HEK293 (cell line): ENCODE results near the gene SSR1.
"Not testable (repeated sequence)": the region's sequence is repeated elsewhere in the genome, so short reads cannot be mapped to it uniquely, and the experiment has no call there.

Experiments
- CTCF ChIA-PET: fragments of 350-600 bp; formaldehyde crosslinking; extraction: SDS; loops from one replicate; lab custom pipeline; 2021; ENCODE audit warnings: antibody characterized with exemption; lab: Yijun Ruan, JAX
- POLR2A ChIA-PET: fragments of 300-600 bp; formaldehyde crosslinking; extraction: SDS; loops from one replicate; lab custom pipeline; 2020; ENCODE audit warnings: antibody characterized with exemption, inconsistent platforms; lab: Yijun Ruan, JAX
- H3K27ac ChIP-seq: fragments of 200-500 bp; sonication (Bioruptor generic); 2 replicates; pipeline ENCODE4 v1.5.1; 2014; ENCODE audit warnings: low read depth, low read length, control low read depth, inconsistent platforms; ENCODE audit errors: extremely low read depth
- H3K36me3 ChIP-seq, 2 experiments: fragments of 200-500 bp in 1 of 2; sonication (Bioruptor generic) in 1 of 2; 1 replicate in 1 of 2; 2 replicates in 1 of 2; pipeline ENCODE4 v1.5.1; 2014 to 2017; ENCODE audit warnings: inconsistent platforms in 2 of 2, low read length in 2 of 2; ENCODE audit not compliant: control insufficient read depth in 2 of 2, insufficient read depth in 1 of 2
- H3K4me1 ChIP-seq: fragments of 200-500 bp; sonication (Bioruptor generic); 2 replicates; pipeline ENCODE4 v1.5.1; 2014; ENCODE audit warnings: mild to moderate bottlenecking, low read length, inconsistent platforms; ENCODE audit not compliant: control insufficient read depth, insufficient read depth
- H3K4me3 ChIP-seq: 2 replicates; pipeline ENCODE4 v1.5.1; 2011; ENCODE audit warnings: low read depth, mild to moderate bottlenecking, control low read depth, low read length, moderate library complexity
- H3K9me3 ChIP-seq: fragments of 200-500 bp; sonication (Bioruptor generic); 2 replicates; pipeline ENCODE4 v1.5.1; 2014; ENCODE audit warnings: low read depth, low read length, inconsistent platforms; ENCODE audit not compliant: control insufficient read depth, insufficient read depth
- EGR2 ChIP-seq: fragments of 450-650 bp; formaldehyde crosslinking; IDR thresholded peaks from 2 replicates; pipeline ENCODE4 v1.5.1; 2016; ENCODE audit warnings: low read depth, missing biosample characterization, missing genetic modification characterization
- GLIS2 ChIP-seq: fragments of 450-650 bp; formaldehyde crosslinking; IDR thresholded peaks from 2 replicates; pipeline ENCODE4 v1.5.1; 2016; ENCODE audit warnings: missing biosample characterization, missing genetic modification characterization
- KLF16 ChIP-seq: fragments of 450-650 bp; formaldehyde crosslinking; IDR thresholded peaks from 2 replicates; pipeline ENCODE4 v1.5.1; 2017; ENCODE audit warnings: missing biosample characterization, missing genetic modification characterization
- PBX3 ChIP-seq: sonication (generic); formaldehyde crosslinking; IDR thresholded peaks from 2 replicates; pipeline ENCODE4 v1.8.1; 2022; ENCODE audit warnings: mild to moderate bottlenecking, moderate library complexity, missing genetic modification reagents
- PRDM10 ChIP-seq: fragments of 450-650 bp; formaldehyde crosslinking; IDR thresholded peaks from 2 replicates; pipeline ENCODE4 v1.5.1; 2016; ENCODE audit warnings: missing biosample characterization, missing genetic modification characterization
- SCRT1 ChIP-seq: fragments of 450-650 bp; formaldehyde crosslinking; IDR thresholded peaks from 2 replicates; pipeline ENCODE4 v1.5.1; 2016; ENCODE audit warnings: missing biosample characterization, missing genetic modification characterization, borderline replicate concordance
- ZBTB20 ChIP-seq: fragments of 450-650 bp; formaldehyde crosslinking; IDR thresholded peaks from 2 replicates; pipeline ENCODE4 v1.5.1; 2016; ENCODE audit warnings: missing biosample characterization, missing genetic modification characterization
- ZNF121 ChIP-seq: fragments of 450-650 bp; formaldehyde crosslinking; IDR thresholded peaks from 2 replicates; pipeline ENCODE4 v1.5.1; 2016; ENCODE audit warnings: missing biosample characterization, missing genetic modification characterization
- ZNF148 ChIP-seq: fragments of 450-650 bp; formaldehyde crosslinking; IDR thresholded peaks from 2 replicates; pipeline ENCODE4 v1.5.0; 2017; ENCODE audit warnings: missing biosample characterization, missing genetic modification characterization, borderline replicate concordance
- ZNF221 ChIP-seq: fragments of 450-650 bp; formaldehyde crosslinking; IDR thresholded peaks from 2 replicates; pipeline ENCODE4 v1.5.1; 2017; ENCODE audit warnings: missing biosample characterization, missing genetic modification characterization, borderline replicate concordance
- ZNF26 ChIP-seq: fragments of 450-650 bp; formaldehyde crosslinking; IDR thresholded peaks from 2 replicates; pipeline ENCODE4 v1.5.1; 2016; ENCODE audit warnings: missing biosample characterization, missing genetic modification characterization
- ZNF292 ChIP-seq: fragments of 450-650 bp; formaldehyde crosslinking; IDR thresholded peaks from 2 replicates; pipeline ENCODE4 v1.5.1; 2016; ENCODE audit warnings: low read depth, missing biosample characterization, missing genetic modification characterization, borderline replicate concordance
- ZNF416 ChIP-seq: fragments of 450-650 bp; formaldehyde crosslinking; IDR thresholded peaks from 2 replicates; pipeline ENCODE4 v1.5.1; 2016; ENCODE audit warnings: missing biosample characterization, missing genetic modification characterization
- ZNF423 ChIP-seq: fragments of 450-650 bp; formaldehyde crosslinking; IDR thresholded peaks from 2 replicates; pipeline ENCODE4 v1.5.1; 2016; ENCODE audit warnings: missing biosample characterization, missing genetic modification characterization
- ZNF513 ChIP-seq: fragments of 450-650 bp; IDR thresholded peaks from 2 replicates; pipeline ENCODE4 v1.5.1; 2018; ENCODE audit warnings: missing biosample characterization, missing genetic modification characterization
- ZNF600 ChIP-seq: fragments of 450-650 bp; formaldehyde crosslinking; IDR thresholded peaks from 2 replicates; pipeline ENCODE4 v1.5.1; 2016; ENCODE audit warnings: missing biosample characterization, missing genetic modification characterization
- ZNF645 ChIP-seq: fragments of 450-650 bp; formaldehyde crosslinking; IDR thresholded peaks from 2 replicates; pipeline ENCODE4; 2016; ENCODE audit warnings: missing biosample characterization, missing genetic modification characterization
- ZNF660 ChIP-seq: fragments of 450-650 bp; IDR thresholded peaks from 2 replicates; pipeline ENCODE4 v1.5.1; 2018; ENCODE audit warnings: missing biosample characterization, mild to moderate bottlenecking, missing genetic modification characterization
- ZNF677 ChIP-seq: fragments of 450-650 bp; IDR thresholded peaks from 2 replicates; pipeline ENCODE4 v1.5.0; 2018; ENCODE audit warnings: missing biosample characterization, mild to moderate bottlenecking, missing genetic modification characterization, moderate library complexity
- ZSCAN5A ChIP-seq: fragments of 450-650 bp; formaldehyde crosslinking; IDR thresholded peaks from 2 replicates; pipeline ENCODE4 v1.5.1; 2016; ENCODE audit warnings: missing biosample characterization, missing genetic modification characterization

SSR1 gene

GRCh38 chr6:7267466-7268091 lies 45.4 kb downstream of the SSR1 start (continued):
- peak; percentile 80 for TF ChIP-seq ZNF660 (tag by site-specific recombination)
- TF ChIP-seq PBX3 (CRISPR knock-in tag), result no peak
- peak; percentile 40 for TF ChIP-seq GLIS2 (tag by site-specific recombination)
- no peak for TF ChIP-seq ZNF26 (tag by site-specific recombination)
- TF ChIP-seq PRDM10, result peak; percentile 42; the same call in 1 of the 2 replicates
- peak; percentile 90 for TF ChIP-seq ZBTB20
- 0 out of 2 replicates have a peak, but pooled peaks have one; percentile 14 for TF ChIP-seq ZNF600 (tag by site-specific recombination)
- peak; percentile 45; the same call in 1 of the 2 replicates for TF ChIP-seq EGR2 (tag by site-specific recombination)
- no peak for TF ChIP-seq ZNF423 (tag by site-specific recombination)
- no peak for TF ChIP-seq ZNF513 (tag by site-specific recombination)
- TF ChIP-seq ZNF292 (tag by site-specific recombination), result no peak
- no peak for TF ChIP-seq SCRT1 (tag by site-specific recombination)
- TF ChIP-seq ZNF416 (tag by site-specific recombination), result no peak
- TF ChIP-seq, all 188 proteins: peak for 9

- no peak overlapping the region for H3K4me3 ChIP-seq
- no peak overlapping the region for H3K27ac ChIP-seq
- no peaks in the 10 kb centered on the region for H3K36me3 ChIP-seq
- ChIA-PET CTCF (interaction anchor here (2.9 kb wide), 1 partner anchor 8 kb away, joined by 16 read pairs; no protein-coding TSS in a partner anchor), POLR2A (no interaction called here)
- TF ChIP-seq KLF16 (tag by site-specific recombination) (no peak), ZSCAN5A (tag by site-specific recombination) (no peak), ZNF221 (tag by site-specific recombination) (no peak), ZNF677 (tag by site-specific recombination) (no peak), ZNF121 (no peak), ZNF645 (no peak), ZNF148 (tag by site-specific recombination) (no peak)
- no peaks in the 10 kb centered on the region for H3K4me1 ChIP-seq
- H3K9me3 ChIP-seq, result no peaks in the 10 kb centered on the region
These were observed 45.9 kb downstream of the SSR1 start for GRCh38 chr6:7267071-7267465.

GRCh38 chr6:7265385-7265726 lies 47.6 kb downstream of the SSR1 start:
- H3K4me1 ChIP-seq, H3K4me3 ChIP-seq, H3K36me3 ChIP-seq, H3K27ac ChIP-seq, H3K9me3 ChIP-seq, POLR2A ChIA-PET: not testable (repeated sequence)
- CTCF ChIA-PET, result interaction anchor here (0.5 to 2.9 kb wide), 4 partner anchors 10 to 569 kb away, joined by 3 to 16 read pairs (median 4); no protein-coding TSS in a partner anchor
